OCI-LY3 (cell line): ENCODE data around the gene CLIC1.

ENCODE experiments used
- H2AFZ ChIP-seq: fragments of 200-600, 300-600 bp; shearing (Covaris generic); 2 replicates; pipeline ENCODE4 v1.6.0; 2014; ENCODE audit warnings: antibody characterized with exemption, low read depth, low read length
- H3K27ac ChIP-seq: fragments of 200-600, 300-600 bp; sonication (generic); 2 replicates; pipeline ENCODE4 v1.5.1; 2014; ENCODE audit warnings: mild to moderate bottlenecking, low read length, moderate library complexity, mixed read lengths
- H3K27me3 ChIP-seq: fragments of 200-600, 300-600 bp; sonication (generic); 2 replicates; pipeline ENCODE4 v1.6.1; 2014; ENCODE audit warnings: low read depth, low read length, mixed read lengths
- H3K36me3 ChIP-seq: fragments of 200-600, 300-600 bp; sonication (generic); replicated peaks from 2 replicates; pipeline ENCODE3; 2014; ENCODE audit warnings: low read depth, low read length, mixed read lengths
- H3K4me1 ChIP-seq: fragments of 300-600, 200-600 bp; sonication (generic); 2 replicates; pipeline ENCODE4 v1.6.1; 2014; ENCODE audit warnings: low read length, mixed read lengths
- H3K4me2 ChIP-seq: fragments of 200-600, 300-600 bp; sonication (generic); 2 replicates; pipeline ENCODE4 v1.6.1; 2014; ENCODE audit warnings: low read length, mixed read lengths
- H3K4me3 ChIP-seq: fragments of 300-600, 200-600 bp; sonication (generic); 2 replicates; pipeline ENCODE4 v1.5.1; 2014; ENCODE audit warnings: antibody characterized with exemption, mild to moderate bottlenecking, low read length, moderate library complexity
- H3K79me2 ChIP-seq: fragments of 300-600, 200-600 bp; shearing (Covaris generic); 2 replicates; pipeline ENCODE4 v1.6.1; 2014; ENCODE audit warnings: mild to moderate bottlenecking, low read length, mixed read lengths
- H3K9ac ChIP-seq: fragments of 300-600, 200-600 bp; shearing (Covaris generic); 2 replicates; pipeline ENCODE4 v1.6.0; 2014; ENCODE audit warnings: mild to moderate bottlenecking, low read length, moderate library complexity
- H3K9me3 ChIP-seq: fragments of 200-600, 300-600 bp; shearing (Covaris generic); 2 replicates; pipeline ENCODE4 v1.6.1; 2014; ENCODE audit warnings: low read length, mixed read lengths; ENCODE audit not compliant: insufficient read depth
- H4K20me1 ChIP-seq: fragments of 200-600, 300-600 bp; sonication (generic); 2 replicates; pipeline ENCODE4 v1.6.1; 2016; ENCODE audit warnings: low read length, mixed read lengths; ENCODE audit not compliant: insufficient read depth
- CTCF ChIP-seq: fragments of 200-600, 300-600 bp; sonication (generic); IDR thresholded peaks from 2 replicates; pipeline ENCODE4 v1.5.1; 2014; ENCODE audit warnings: antibody characterized with exemption, low read length, low read depth
- EZH2phosphoT487 ChIP-seq: fragments of 200-600 bp; shearing (Covaris generic); IDR thresholded peaks from 2 replicates; pipeline ENCODE4 v1.6.1; 2018; ENCODE audit warnings: antibody characterized with exemption, mixed run types, low read depth

CLIC1 gene

DNA sequence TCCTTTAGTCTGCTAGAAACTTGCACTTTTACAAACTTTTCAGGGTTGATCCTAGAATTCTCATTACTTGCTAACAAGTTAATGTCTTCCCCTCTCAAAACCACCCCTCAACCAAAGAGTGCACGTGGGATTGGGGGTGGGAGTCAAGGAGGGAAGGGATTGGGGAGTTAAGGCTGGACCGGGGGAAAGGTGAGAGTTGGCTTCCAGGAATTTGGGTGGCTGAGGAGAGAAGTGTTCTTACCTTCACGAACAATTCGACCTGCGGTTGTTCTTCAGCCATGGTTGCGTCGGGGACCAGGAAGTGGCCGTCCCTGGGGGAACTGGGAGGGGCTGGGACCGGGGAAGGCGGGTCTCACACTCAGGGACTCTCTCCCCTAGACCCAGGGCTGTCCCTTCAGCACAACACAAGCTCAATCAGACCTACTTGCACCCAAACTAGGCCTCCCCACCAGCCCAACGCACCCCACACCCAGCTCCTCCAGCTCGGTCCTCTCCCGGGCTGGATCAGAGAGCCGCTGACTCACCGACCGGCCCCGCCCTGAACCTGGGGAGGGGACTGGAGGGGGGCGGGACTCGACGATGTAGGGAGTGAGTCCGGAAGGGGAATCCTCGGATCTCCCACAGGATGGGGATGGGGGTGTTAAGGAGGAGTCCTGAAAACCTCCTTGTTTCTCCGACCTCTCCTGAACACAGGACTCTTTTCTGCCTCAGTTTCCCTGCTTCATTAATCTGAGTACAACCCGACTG is at the start of gene CLIC1:
CLIC1 (minus strand) TSS at position 510 of the 747 bp plus-strand sequence; CDS start at position 280, 230 bp downstream.
- Histone ChIP-seq H3K9ac (peak within 1 kb of the TSS; percentile 99), H3K27me3 (no peaks in the 10 kb centered on the region), H3K4me2 (peak within 1 kb of the TSS; percentile 98), H2AFZ (0 out of 2 replicates have a peak within 1 kb of the TSS, but pooled peaks have one; percentile 66), H3K9me3 (no peaks in the 10 kb centered on the region), H4K20me1 (peaks cover 8% of the 10 kb centered on the region), H3K79me2 (peaks cover 50% of the 10 kb centered on the region), H3K36me3 (peaks cover 23% of the 10 kb centered on the region), H3K27ac (peak within 1 kb of the TSS; percentile 98), H3K4me1 (peaks cover 37% of the 10 kb centered on the region), H3K4me3 (peak within 1 kb of the TSS; percentile 95)
- TF ChIP-seq EZH2phosphoT487 (no peak), CTCF (no peak)

DNA sequence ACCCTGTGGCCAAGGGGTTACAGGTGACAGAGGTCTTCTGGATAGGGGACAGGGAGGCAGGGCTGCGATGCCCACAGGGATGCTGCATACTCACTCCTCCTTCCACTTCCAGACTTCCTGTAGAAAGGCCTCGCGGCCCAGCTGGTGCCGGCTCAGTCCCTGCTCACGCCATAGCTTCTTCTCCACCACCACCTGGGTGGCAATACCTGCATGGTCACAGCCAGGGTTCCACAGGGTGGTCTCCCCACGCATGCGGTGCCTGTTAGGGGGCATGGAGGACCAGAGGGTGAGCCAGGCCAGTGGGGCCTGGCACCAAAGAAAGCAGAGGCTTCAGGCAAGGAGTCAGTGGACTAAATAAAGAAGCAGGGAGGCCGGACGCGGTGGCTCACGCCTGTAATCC is 49.1 kb upstream of the CLIC1 start:
- TF ChIP-seq CTCF (no peak), EZH2phosphoT487 (no peak)
- peaks cover 15% of the 10 kb centered on the region for H3K4me1 ChIP-seq
- H3K4me2 ChIP-seq, result no peak overlapping the region
- H3K9me3 ChIP-seq, result no peaks in the 10 kb centered on the region
- H4K20me1 ChIP-seq, result no peaks in the 10 kb centered on the region
- H3K79me2 ChIP-seq, result no peaks in the 10 kb centered on the region; the same call in 1 of the 2 replicates
- no peak overlapping the region for H3K27ac ChIP-seq
- no peak overlapping the region for H2AFZ ChIP-seq
- no peak overlapping the region for H3K9ac ChIP-seq
- H3K36me3 ChIP-seq, result peaks cover 23% of the 10 kb centered on the region
- no peaks in the 10 kb centered on the region for H3K27me3 ChIP-seq
- H3K4me3 ChIP-seq, result no peak overlapping the region

- Histone ChIP-seq H3K4me3 (no peak overlapping the region), H3K79me2 (no peaks in the 10 kb centered on the region; the same call in 1 of the 2 replicates), H3K9me3 (no peaks in the 10 kb centered on the region), H3K27me3 (no peaks in the 10 kb centered on the region), H3K27ac (no peak overlapping the region), H2AFZ (no peak overlapping the region), H4K20me1 (no peaks in the 10 kb centered on the region), H3K36me3 (peaks cover 22% of the 10 kb centered on the region), H3K4me1 (peaks cover 6% of the 10 kb centered on the region), H3K4me2 (no peak overlapping the region), H3K9ac (no peak overlapping the region)
- no peak for TF ChIP-seq CTCF
Measured at GRCh38 chr6:31784098-31784925, 48.0 kb upstream of the CLIC1 start.
